NB4 (cell line): ENCODE results near the gene MRPS30.

ENCODE experiments used
- MYC ChIP-seq: IDR thresholded peaks from 2 replicates; pipeline ENCODE4 v1.6.1; 2011; ENCODE audit warnings: low read depth, low read length
- POLR2A ChIP-seq: IDR thresholded peaks from 2 replicates; pipeline ENCODE4 v1.6.1; 2011; ENCODE audit warnings: mild to moderate bottlenecking; ENCODE audit not compliant: insufficient read length; ENCODE audit errors: extremely low read depth
- TF ChIP-seq, protein P1 (sequence below): IDR thresholded peaks from one replicate; pipeline ENCODE4 v1.5.1; 2012; ENCODE audit warnings: low read depth, low read length
- TF ChIP-seq, protein P2 (sequence below): IDR thresholded peaks from 2 replicates; pipeline ENCODE4 v1.6.1; 2011; ENCODE audit warnings: low read depth, low read length

DNA sequence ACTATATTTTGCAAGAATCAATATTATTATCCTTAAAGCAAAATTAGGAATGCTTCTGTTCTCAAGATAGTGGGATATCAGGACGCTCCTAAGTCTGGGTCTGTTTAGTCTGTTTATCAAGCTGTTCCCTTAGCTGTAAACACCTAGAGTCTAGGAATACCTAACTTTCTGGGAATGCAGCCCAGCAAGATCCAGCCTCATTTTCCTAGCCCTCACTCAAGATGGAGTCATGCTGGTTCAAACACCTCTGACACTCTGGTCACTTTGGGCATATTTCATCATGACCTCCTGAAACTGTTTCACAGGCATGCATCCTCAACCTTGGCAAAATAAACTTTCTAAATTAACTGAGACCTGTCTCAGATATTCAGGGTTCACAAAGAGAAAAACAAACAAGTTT, 14.4 kb upstream of the MRPS30 start:
- TF ChIP-seq POLR2A = no peak
- TF ChIP-seq, protein P1, sequence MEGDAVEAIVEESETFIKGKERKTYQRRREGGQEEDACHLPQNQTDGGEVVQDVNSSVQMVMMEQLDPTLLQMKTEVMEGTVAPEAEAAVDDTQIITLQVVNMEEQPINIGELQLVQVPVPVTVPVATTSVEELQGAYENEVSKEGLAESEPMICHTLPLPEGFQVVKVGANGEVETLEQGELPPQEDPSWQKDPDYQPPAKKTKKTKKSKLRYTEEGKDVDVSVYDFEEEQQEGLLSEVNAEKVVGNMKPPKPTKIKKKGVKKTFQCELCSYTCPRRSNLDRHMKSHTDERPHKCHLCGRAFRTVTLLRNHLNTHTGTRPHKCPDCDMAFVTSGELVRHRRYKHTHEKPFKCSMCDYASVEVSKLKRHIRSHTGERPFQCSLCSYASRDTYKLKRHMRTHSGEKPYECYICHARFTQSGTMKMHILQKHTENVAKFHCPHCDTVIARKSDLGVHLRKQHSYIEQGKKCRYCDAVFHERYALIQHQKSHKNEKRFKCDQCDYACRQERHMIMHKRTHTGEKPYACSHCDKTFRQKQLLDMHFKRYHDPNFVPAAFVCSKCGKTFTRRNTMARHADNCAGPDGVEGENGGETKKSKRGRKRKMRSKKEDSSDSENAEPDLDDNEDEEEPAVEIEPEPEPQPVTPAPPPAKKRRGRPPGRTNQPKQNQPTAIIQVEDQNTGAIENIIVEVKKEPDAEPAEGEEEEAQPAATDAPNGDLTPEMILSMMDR = no peak
- no peak for TF ChIP-seq MYC
- TF ChIP-seq, protein P2, sequence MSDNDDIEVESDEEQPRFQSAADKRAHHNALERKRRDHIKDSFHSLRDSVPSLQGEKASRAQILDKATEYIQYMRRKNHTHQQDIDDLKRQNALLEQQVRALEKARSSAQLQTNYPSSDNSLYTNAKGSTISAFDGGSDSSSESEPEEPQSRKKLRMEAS = no peak
